Stimulated activated CD4-positive, alpha-beta T cell treated with anti-CD3 and anti-CD28 coated beads, Interleukin-12 subunit alpha, Interleukin-12 subunit beta, amount 100 ng/mL, for 48 hours (primary cell): Measurements from ENCODE around the gene SLC26A2.

Experiments
- DNase-seq, 3 donors: peaks; one replicate each; pipeline ENCODE4 v3.0.0-alpha.2; 2020; ENCODE audit warnings: low read depth in 2 of 3, low spot score in 1 of 3

SLC26A2 gene

GRCh38 chr5:150035139-150035895 is 74.8 kb downstream of the SLC26A2 start:
- no peak for DNase-seq

- DNase-seq = no peak
Measured at GRCh38 chr5:150036513-150036912, 76.0 kb downstream of the SLC26A2 start.
